HG03469 (cell line): ENCODE measurements around the gene GPRIN3.

Source experiments
- ATAC-seq: cut with Tn5 transposase; IDR thresholded peaks from one replicate; pipeline ENCODE4 v1.9.1; 2021; ENCODE audit warnings: mild to moderate bottlenecking, moderate library complexity, moderate number of reproducible peaks; ENCODE audit not compliant: unreplicated experiment

GPRIN3 gene

GRCh38 chr4:89307446-89308160 is at the start of gene GPRIN3:
TSS of gene GPRIN3 (minus strand) at chr4:89307800. CDS start at chr4:89250110, 57,690 bp downstream.
- peak; percentile 78 for ATAC-seq

DNA sequence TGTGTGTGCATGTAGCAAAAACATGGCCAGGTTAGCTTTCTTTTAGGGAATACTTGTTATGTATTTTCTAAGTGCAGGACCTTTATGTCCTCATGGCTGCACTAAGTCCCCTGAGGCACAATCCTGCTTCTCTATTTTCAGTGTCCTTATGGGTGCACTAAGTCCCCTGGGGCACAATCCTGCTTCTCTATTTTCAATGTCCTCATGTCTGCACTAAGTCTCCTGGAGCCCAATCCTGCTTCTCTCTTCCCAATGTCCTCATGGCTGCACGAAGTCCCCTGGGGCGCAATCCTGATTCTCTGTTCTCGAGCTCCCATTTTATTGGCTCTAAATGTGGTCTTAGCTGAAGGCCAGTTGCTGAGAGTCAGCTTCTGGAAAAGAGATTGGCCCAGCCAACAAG is 49.7 kb upstream of the GPRIN3 start:
- ATAC-seq = no peak

- ATAC-seq = no peak
These were observed 48.5 kb upstream of the GPRIN3 start for GRCh38 chr4:89356086-89356485.

GRCh38 chr4:89353514-89353913 is 45.9 kb upstream of the GPRIN3 start:
- no peak for ATAC-seq

- ATAC-seq = no peak
These were observed 44.9 kb upstream of the GPRIN3 start for GRCh38 chr4:89352541-89352940.

GRCh38 chr4:89351201-89351600 is 43.6 kb upstream of the GPRIN3 start:
- no peak for ATAC-seq

DNA sequence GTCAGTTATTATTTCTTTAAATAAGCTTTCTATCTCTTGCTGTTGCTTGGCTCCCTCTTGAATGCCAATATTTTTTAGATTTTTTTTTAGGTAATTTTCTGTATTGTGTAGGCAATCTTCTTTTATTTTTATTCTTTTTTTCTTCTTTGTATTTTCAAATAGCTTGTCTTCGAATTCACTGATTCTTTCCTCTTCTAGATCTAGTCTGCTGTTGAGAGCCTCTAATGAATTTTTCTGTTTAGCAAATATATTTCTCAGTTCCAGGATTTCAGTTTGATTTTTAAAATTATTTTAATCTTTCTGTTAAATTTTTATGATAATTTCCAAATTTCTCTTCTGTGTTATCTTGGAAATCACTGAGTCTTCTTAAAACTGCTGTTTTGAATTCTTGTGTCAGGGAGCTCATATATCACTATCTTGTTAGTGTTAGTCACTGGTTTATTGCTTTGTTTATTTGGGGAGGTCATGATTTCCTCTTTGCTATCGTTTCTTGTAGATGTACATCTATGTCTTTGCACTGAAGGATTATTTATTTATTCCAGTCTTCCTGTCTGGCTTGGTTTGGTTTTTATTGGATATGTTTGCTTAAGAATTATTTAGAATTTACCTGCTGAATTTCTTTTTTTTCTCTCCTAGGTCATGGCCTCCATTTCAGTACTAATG is 39.9 kb upstream of the GPRIN3 start:
- no peak for ATAC-seq

DNA sequence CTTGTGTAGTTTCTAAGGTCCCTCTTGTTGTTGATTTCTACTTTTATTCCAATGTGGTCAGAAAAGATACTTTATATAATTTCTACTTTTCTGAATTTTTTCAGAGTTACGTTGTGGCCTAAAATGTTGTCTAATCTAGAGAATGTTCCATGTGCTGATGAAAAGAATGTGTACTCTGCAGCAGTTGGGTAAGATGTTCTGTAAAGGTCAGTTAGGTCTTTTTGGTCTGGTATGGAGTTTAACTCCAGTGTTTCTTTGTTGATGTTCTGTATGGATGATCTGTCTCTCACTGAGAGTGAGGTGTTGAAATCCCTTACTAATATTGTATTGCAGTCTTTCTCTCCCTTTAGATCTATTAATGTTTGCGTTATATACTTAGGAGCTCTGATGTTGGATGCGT is 37.0 kb upstream of the GPRIN3 start:
- ATAC-seq = no peak

GRCh38 chr4:89338206-89338605 is 30.6 kb upstream of the GPRIN3 start:
- ATAC-seq = no peak

- no peak for ATAC-seq
These were observed 30.1 kb upstream of the GPRIN3 start for GRCh38 chr4:89337681-89338080.

DNA sequence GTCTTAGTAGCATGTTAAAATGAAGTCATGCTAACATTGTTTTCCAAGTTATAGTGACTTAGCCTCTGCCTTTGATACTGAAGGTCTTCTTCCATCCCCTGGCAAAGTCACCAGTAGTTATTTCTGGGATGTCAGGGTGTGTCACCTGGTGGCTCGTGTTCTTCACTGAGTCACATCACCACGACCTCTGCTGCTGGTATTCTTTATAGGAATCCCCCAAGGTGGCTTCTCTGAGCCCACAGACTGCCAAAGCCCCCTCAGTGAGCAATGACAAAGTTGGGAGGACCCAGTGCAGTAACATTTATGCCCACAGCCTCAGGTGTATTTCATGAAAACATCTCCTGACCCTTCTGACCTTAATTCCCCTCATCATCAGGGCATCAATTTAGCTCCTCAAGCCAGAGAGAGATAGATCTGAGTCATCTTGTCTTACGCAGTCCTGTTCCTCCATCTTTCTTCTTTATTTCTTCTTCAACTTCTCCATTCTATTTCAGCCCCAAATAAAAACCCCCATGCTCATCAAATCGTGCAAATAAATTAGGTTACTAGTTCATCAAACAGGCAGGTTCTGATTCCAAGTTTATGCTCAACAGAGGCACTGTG is 29.3 kb upstream of the GPRIN3 start:
- no peak for ATAC-seq

GRCh38 chr4:89334830-89335229 is 27.2 kb upstream of the GPRIN3 start:
- ATAC-seq = no peak

DNA sequence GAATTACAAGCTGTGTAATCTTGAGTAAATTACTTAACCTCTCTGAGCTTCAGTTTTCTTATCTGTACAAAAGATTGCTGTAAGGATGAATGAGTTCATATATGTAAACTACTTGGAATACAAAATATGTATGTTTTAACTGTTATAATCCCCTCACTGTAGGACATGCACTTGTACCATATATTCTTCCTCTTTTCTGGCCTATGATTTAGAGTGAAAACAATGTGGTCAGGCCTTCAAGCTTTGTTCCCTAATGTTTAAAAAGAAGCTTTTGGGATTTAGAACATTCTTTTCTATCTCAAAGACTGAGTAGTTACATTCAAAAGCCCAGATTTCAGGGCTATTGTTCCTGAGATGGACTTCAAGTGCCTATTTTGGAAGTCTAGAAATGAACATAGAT is 26.7 kb upstream of the GPRIN3 start:
- no peak for ATAC-seq

DNA sequence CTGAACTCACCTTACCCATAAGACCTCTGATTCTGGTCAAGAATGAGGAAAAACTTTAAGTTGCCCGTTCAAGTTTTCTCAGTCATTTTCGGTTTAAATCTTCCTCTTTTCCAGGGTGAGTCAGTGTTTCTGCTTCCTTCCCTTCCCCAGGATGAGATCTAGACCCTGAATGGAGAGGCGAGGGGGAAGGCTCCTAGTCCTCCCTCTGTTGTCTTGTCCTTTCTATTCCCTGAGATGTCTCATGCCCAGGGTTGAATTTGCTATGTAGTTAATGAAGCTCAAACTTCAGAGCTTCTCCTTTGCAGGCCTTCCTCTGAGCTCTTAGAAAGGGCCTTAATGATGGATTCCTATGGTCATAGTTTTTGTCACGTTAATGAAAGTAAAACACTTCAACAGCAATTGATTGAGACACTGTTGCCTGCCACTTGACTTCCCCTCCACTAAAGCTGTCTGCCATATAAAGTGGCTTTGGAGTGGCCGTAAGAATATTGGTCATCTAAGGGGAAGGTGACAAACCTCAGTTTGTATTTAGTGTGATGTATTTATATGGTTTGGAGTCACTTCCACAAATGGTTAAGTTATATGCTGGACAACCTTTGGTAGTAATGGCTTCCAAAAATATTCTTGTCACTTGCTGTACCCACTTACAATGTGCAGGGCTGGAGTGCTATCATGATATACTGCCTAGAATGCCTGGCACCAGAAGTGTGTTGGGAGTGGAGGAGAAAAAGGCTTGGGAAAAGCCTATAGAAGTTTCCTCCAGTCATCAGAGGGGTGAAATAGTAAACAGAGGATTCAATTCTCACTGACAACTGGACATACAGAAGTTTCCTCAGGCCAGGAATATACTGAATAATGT is 24.3 kb upstream of the GPRIN3 start:
- ATAC-seq = no peak

- ATAC-seq = no peak
These were observed 23.6 kb upstream of the GPRIN3 start for GRCh38 chr4:89331197-89331596.

DNA sequence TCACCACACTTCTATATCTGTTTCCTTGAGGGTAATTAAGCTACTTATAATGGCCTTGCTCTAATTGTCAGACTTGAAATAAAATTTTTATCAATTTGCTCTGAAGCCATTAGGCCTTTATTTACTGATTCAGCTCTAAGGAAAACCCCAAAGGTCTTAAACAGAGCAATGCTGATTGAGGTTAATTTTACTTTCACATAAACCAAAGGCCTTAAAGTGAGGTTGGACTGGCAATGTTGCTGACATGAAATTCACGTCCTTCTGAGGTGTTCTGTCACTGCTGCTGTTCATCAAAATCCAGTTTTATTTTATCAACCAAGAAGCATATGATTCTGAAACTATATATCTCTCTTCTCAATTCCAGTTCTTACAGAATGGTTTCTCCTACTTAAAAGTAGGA is 21.7 kb upstream of the GPRIN3 start:
- ATAC-seq = no peak

DNA sequence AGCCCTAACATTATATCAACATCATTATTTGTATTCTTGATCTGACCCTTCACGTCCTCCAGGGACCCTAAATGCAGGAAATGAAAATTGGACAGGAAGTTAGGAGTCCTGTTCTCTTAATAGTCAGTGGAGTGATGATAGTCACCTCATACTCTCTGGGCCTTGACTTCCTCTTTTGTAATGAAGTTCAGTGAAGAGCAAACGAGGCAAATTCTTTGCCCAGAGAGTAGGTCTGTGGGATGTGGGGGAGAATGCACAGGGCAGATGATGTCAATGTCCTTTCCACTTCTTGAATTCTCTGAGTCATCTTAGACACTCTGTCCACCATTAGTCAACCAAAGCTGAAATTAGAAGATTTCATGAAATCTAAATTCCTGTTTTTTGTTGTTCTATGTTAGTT is 17.1 kb upstream of the GPRIN3 start:
- ATAC-seq = peak; percentile 99

- no peak for ATAC-seq
These were observed 15.1 kb upstream of the GPRIN3 start for GRCh38 chr4:89322671-89323070.

DNA sequence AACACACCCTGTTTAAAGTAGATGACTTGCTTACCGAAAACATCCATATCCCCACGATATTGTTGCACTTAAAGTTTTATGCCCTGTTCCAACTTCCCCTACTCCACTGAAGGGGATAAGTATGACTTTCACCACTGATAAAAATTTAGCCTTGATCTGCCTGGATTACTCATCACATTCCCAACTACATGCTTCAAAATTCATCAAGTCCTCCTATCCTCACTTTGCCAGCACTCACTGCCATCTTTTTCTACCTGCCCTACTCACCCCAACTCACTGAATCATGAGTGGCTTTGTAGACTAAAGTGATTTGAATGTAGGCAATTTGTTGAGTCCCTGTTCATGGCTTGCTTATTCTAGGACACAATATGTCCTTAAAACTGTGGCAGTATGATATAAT is 12.2 kb upstream of the GPRIN3 start:
- no peak for ATAC-seq

DNA sequence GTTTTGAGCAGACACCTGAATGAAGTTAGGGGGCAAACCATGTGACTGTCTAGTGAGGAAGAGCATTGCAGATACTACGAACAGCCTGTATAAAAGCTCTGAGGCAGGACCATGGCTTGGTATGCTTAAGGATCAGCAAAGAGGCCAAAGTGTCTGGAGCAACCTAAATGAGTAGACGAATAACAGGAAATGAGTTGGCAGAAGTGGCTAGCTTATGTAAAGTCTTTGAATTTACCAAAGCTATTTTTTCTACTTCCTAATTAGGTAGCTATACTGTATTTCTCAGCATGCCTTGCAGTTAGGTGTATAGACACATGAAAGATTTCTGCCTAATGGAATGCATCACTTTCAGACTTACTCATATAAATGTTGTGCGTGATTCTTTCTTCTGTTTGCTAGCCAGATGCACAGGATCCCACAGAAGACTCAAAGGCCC is 9.3 kb upstream of the GPRIN3 start:
- peak; percentile 59 for ATAC-seq

- no peak for ATAC-seq
These were observed 8.6 kb upstream of the GPRIN3 start for GRCh38 chr4:89316211-89316610.
